CD4-positive, alpha-beta T cell treated with Interleukin-1 beta for 1 hour (primary cell): ENCODE data around the gene MED12.

ENCODE experiments used
- DNase-seq, 2 donors: peaks; one replicate each; pipeline ENCODE4 v3.0.0-alpha.2; 2020 to 2022

The MED12 gene

GRCh38 chrX:71118032-71118984 lies at the start of gene MED12:
Gene MED12 (plus strand): TSS chrX:71118596. CDS start chrX:71118755, 159 bp downstream.
- DNase-seq, result peak; percentile 84 to 85

DNA sequence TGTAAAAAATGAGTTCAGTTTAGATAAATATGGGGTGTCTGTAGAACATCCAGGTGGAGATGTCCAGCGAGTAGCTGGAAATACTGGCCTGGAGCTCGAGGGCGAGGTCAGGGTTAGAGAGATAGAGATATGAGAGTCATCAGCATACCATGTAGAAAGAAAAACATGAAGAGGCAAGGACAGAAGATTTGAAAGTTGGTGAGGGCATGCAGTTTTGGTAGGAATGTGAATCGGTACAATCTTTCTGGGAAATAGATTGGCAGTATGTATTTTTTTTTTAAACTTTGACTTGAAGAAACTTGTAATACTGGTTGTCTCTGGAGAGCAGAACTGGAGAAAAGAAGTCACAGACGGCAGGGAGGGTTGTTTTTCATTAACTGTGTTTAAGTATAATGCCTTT lies 47.9 kb upstream of the MED12 start:
- no peak for DNase-seq

DNA sequence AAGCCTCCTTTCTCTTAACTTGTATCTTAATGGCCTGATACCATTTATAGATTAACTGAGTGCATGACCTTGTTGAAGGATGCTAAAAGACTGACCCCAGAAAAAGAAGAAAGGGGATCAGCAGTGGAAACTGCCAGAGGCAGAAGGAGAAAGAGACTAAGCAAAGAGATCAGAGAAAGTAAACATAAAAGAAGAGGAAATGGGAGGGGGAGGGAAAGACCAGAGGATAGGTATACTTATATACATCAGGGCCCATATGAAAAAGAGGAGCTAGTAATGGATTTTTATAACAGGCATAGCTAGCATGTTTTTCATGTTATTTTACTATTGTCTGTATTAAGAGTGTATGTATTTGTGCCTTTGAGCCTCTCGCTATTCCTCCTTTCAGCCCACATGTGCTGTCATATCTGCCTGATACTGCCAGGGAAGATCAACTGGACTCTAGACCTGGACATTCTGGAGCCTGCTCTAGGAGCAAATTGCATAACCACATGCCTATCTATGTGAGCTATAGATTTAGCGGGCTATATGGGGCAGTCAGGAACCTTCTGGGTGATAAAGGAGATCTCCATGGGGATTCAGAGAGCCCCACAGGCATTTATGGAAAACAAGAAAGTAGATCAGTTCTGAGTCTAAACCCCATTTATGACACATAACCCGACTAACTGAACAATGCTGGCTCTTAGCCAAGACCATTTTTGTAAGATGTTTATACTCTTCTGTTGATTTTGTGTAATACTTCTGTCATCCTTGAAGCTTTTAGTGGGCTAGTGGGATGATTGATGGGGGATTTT lies 36.9 kb upstream of the MED12 start:
- DNase-seq, result no peak

GRCh38 chrX:71082124-71082647 lies 36.2 kb upstream of the MED12 start:
- DNase-seq, result no peak

DNA sequence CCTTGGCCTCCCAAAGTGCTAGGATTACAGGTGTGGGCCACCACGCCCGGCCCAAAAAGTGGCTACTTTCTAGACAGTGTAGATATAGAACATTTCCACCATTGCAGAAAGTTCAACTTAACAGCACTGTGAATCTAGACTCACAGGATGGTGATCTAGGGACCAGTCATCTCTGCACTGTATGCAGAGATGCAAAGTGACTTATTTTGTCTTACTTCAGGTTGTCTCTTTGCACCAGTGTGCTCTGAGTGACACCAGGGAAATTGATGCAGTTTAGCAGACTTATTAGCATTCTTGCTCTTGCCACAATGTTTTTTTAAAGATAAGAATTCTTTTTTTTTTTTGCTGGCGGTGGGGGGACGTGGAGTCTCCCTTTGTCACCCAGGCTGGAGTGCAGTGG lies 35.6 kb upstream of the MED12 start:
- no peak for DNase-seq

DNA sequence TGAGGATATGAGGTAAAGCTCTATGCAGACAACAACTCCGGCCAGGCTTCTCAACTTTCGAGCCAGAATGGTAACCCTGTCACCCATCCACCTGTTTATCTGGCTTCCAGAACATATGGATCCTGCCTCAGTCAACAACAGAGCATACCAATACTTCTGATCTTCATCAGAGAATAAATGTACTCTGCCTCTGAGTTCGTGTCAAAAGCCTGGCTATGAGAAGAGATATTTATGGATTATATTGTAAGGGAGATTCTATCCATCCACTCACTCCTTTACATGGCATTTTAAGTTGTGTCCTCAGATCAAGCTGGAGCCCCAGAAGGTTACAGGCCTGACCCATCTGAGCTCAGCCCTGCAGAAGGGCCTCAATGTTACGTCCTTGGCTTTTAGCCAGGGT lies 32.5 kb upstream of the MED12 start:
- no peak for DNase-seq

- no peak for DNase-seq
Measured at GRCh38 chrX:71091263-71091662, 27.1 kb upstream of the MED12 start.

GRCh38 chrX:71095033-71095432 lies 23.4 kb upstream of the MED12 start:
- no peak for DNase-seq

DNA sequence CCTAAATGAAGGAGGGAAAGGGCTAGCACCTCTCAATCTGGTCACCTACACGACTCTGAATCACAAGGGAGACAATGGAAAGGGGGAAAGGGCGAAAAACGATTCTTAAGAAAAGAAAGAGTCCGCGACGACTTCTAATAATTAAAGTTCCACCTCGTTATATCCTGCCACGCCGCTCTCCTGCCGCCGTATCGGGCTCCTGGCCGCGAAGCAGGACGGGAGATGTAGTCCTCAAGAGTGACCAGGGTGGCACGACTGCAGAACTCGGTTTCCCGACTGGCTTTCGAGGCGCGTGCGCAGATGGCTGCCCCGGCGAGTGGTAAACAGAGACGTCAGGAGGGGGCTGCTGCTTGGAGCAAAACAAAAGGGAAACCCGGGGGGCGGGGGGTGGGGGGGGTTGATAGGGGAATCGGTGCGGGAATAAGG lies 22.8 kb upstream of the MED12 start, which contains the start of gene FOXO4:
Gene FOXO4, plus strand, starts transcription at position 297 of the 426 bp plus-strand sequence. CDS start 678 bp downstream, outside the sequence.
- peak; percentile 91 to 93 for DNase-seq

DNA sequence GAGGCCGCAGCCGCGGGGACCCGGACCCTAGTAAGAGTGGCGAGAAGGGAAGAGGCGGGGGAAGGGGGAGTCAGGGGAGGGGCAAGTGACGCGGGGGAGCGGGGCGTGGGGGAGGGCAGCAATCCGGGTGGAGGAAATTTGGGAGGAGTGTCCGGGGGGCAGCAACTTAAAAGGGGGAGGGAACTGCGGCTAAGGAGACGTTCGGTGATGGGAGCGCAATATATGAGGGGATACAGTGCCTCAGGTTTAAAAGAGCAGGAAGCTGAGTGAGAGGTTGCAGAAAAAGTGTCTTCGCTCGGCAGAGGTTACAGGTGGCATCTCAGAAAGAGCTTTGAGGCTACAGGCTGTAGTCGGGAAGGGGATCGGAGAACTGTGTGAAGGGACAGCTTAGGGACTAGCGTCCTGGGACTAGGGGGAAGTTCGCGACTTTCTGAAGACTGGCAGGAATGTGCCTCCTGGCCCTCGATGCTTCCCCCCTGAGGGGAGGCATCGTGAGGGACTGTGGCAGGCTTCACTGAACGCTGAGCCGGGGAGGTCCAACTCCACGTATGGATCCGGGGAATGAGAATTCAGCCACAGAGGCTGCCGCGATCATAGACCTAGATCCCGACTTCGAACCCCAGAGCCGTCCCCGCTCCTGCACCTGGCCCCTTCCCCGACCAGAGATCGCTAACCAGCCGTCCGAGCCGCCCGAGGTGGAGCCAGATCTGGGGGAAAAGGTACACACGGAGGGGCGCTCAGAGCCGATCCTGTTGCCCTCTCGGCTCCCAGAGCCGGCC lies 22.2 kb upstream of the MED12 start:
- peak in 1 of 2 donors; percentile 79 for DNase-seq

GRCh38 chrX:71096760-71097032 lies 21.7 kb upstream of the MED12 start:
- no peak for DNase-seq

GRCh38 chrX:71098302-71098701 lies 20.1 kb upstream of the MED12 start:
- DNase-seq, result peak; percentile 80 to 84

DNA sequence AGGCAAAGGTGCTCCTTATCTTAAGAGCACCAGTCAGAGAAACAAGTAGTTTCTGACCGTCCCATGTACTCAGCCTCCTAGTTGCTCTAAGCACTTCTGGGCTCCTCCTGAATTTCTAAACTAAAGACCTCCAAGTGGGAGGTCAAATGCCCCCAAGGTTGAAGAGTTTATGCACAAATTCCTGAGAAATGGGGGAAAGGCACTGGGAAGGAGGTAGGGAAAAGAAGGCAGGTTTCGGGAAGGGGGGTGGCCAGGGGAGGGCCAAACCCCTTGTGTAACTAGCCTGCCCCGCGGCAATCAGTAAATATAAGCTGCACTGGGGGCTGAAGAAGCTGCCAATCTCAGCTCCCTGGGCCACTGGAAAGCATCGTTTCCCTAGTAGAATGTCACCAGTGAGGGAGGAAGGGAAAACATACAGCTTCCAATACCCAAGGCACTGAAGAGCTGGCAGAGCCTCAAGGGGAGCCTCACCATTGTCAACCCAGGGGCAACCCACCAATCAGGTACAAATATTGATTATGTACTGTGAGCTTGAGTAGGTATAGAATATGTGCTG lies 19.4 kb upstream of the MED12 start:
- DNase-seq, result no peak

GRCh38 chrX:71099736-71100135 lies 18.7 kb upstream of the MED12 start:
- DNase-seq, result no peak

GRCh38 chrX:71100581-71101505 lies 17.6 kb upstream of the MED12 start:
- DNase-seq, result no peak

- no peak for DNase-seq
Measured at GRCh38 chrX:71102292-71102691, 16.1 kb upstream of the MED12 start.

- DNase-seq, result peak; percentile 62 to 71
Measured at GRCh38 chrX:71103110-71103983, 15.0 kb upstream of the MED12 start.

DNA sequence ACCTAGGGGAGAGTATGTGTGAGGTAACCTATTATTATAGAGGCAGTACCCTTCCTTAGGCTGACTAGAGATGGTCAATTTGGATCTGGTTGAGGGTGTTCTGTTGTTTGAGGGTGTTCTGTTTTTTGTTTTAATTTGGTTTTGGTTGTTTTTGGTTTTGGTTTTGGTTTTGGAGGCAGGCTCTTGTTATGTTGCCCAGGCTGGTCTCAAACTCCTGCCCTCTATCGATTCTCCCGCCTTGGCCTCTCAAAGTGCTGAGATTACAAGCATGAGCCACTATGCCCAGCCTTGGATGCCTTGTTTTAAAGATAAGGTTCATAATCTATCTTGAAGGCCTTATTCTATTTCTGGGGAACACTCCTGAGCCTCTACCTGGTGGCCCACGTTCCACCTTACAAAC lies 12.8 kb upstream of the MED12 start:
- DNase-seq, result no peak

- peak; percentile 37 to 55 for DNase-seq
Measured at GRCh38 chrX:71106427-71106826, 12.0 kb upstream of the MED12 start, which contains the start of gene CXorf65. Gene CXorf65 (minus strand): TSS chrX:71106740. CDS start chrX:71106556, 184 bp downstream.

DNA sequence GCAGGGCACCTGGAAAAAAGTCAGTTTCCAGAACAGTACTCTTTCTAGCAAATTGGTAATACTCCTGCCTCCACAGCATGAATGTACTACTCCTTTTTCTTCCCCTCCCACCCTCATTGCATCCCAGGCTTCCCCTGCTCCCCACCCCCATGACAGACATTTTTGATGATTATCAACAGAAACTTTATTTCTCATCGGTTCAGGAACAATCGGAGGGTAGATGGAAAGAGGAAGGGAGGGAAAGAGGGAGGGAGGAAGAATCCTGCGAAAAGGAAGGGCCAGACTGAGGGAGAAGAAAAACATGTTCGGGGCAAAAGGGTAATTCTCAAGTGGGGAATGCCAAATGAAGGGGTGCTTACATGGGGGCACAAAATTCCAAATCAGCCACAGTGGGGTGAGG lies 11.2 kb upstream of the MED12 start:
- DNase-seq, result no peak
